Fibroblast of villous mesenchyme (primary cell): ENCODE data around the gene SLC25A38. TPM values are rescaled to one million over a fixed set of nuclear protein-coding genes. Genes with fewer than 3 reads are reported as not detected.
"Not testable (repeated sequence)": the region's sequence is repeated elsewhere in the genome, so short reads cannot be mapped to it uniquely, and the experiment has no call there.

Source experiments
- DNase-seq: peaks from one replicate; pipeline ENCODE4 v3.0.0-alpha.2; 2010; ENCODE audit warnings: low read depth
- H3K4me3 ChIP-seq: 2 replicates; pipeline ENCODE4 v1.5.1; 2011; ENCODE audit warnings: low read depth, mild to moderate bottlenecking, low read length
- total RNA-seq: library from RNA; depleted of rRNA; stranded (reverse); fragments of >200 nt; gene quantifications from 2 replicates; pipeline ENCODE4 v1.2.3, GENCODE V29; 2012
- TF ChIP-seq, protein P1 (sequence below): IDR thresholded peaks from 2 replicates; pipeline ENCODE4 v1.5.1; 2012; ENCODE audit warnings: low read depth, mild to moderate bottlenecking, low read length; ENCODE audit not compliant: insufficient read depth

The SLC25A38 gene
- total RNA-seq, 1 donor: 22.5 TPM

DNA sequence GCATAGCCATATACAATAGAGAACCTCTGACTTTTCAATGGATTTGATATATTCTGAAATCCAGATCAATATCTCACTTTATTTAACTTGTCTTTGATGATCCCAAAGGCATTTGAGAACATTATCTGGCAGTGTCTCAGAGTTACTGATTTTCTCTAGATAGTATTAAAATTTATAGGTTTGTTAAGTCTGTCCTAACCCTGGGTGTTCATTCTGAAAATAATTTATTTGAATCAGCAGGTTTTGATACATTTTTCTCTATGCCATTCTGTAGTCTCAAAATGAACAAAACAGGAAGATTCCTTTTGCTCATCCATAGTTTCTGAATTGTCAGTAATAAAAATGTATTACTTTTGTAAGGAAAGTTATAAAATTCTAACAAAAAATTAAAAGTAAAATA is 39.4 kb upstream of the SLC25A38 start:
- no peak overlapping the region for H3K4me3 ChIP-seq
- TF ChIP-seq, protein P1, sequence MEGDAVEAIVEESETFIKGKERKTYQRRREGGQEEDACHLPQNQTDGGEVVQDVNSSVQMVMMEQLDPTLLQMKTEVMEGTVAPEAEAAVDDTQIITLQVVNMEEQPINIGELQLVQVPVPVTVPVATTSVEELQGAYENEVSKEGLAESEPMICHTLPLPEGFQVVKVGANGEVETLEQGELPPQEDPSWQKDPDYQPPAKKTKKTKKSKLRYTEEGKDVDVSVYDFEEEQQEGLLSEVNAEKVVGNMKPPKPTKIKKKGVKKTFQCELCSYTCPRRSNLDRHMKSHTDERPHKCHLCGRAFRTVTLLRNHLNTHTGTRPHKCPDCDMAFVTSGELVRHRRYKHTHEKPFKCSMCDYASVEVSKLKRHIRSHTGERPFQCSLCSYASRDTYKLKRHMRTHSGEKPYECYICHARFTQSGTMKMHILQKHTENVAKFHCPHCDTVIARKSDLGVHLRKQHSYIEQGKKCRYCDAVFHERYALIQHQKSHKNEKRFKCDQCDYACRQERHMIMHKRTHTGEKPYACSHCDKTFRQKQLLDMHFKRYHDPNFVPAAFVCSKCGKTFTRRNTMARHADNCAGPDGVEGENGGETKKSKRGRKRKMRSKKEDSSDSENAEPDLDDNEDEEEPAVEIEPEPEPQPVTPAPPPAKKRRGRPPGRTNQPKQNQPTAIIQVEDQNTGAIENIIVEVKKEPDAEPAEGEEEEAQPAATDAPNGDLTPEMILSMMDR: no peak
- DNase-seq: no peak

DNA sequence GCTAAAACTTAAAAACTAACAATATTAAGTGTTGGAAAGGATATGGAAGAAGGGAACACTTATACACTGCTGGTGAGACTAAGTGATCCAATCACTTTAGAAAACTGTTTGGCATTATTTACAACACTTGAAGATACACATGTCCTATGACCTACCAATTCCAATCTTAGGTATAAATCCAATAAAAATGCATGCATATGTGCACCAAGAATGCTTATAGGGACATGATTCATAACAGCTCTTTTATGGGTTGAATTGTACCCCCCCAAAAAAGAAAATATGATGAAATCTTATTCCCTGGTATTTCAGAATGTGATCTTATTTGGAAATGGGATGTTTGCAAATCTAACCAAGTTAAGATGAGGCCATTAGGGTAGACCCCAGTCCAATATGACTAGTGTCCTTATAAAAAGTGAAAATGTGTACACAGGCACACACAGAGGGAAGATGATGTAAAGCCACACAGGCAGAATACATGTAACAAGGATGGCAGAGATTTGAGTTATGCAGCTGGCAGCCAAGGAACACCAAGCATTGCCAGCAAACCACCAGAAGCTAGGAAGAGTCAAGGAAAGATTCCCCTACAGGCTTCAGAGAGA is 38.3 kb upstream of the SLC25A38 start:
- no peak overlapping the region for H3K4me3 ChIP-seq

DNA sequence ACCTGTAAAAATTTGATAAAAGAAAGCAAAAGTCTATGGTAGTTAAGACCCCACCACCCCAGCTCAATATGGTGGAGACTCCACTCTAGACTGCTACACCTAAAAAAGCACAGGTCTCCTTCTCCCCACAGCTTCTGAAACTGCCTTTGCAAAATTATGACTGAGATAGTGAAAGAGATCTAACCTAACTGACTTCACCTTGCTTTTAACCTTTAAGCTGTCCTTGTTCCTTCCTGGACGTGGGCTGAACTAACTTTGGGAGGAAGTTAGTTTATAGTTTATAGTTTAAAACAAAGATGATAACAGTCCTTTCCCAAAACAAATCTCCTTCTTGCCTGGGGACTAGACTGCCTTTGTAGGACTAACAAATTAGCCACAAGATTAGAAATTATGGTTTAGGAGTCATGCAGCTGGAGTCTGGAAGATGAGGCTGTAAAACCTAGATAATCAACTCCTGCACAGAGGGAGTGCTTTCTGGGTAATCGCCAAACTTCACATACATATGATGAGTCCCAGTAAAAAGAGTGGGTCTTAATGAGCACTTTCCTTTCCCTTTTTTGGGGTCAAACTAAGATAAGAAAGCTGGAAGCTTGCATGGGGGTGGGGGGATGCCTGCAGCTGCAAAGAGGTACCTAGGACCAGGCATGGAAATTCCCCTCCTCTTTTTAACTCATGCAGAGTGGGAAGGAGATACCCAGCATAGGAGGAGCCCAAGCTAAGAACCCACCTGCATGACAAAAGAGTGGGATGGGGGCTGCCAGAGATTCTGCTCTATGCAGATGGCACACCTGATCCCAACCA is 36.2 kb upstream of the SLC25A38 start:
- no peak overlapping the region for H3K4me3 ChIP-seq
- DNase-seq: peak; percentile 30
- TF ChIP-seq, protein P1: no peak

More for the DNA sequence above, 38.3 kb upstream of the SLC25A38 start:
- TF ChIP-seq, protein P1: no peak
- DNase-seq: no peak

DNA sequence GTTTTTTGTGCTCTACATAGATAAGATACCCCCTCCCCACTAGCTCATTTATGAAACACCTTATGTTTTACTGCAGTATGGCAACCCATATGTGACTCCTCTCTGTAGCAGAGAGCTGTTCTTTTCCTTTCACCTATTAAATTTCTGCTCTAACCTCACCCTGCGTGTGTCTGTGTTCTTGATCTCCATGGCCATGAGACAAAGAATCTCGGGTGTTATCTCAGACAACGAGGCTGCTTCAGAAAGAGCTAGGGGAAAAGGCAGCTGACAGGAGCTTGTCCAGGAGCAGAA is 35.6 kb upstream of the SLC25A38 start:
- TF ChIP-seq, protein P1: no peak
- H3K4me3 ChIP-seq: no peak overlapping the region
- no peak for DNase-seq

DNA sequence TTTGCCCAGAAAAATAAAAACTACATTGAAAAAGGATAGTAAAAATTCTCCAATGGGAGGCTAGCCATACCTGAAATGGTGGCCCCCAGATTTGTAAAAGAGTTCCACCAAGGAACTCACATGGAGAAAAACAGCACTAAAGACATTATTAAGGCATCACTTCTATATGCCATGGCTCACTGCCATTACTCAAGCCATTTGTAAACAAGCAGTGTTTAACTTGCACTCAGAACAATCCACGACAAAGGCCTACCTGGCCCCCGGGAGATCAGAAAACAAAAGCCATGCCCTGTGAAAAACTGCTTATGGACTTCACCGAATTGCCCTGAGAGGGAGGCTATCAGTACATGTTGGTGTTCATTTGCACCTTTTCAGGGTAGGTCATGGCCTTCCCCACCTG is 34.1 kb upstream of the SLC25A38 start:
- TF ChIP-seq, protein P1: no peak
- H3K4me3 ChIP-seq: no peak overlapping the region
- DNase-seq: no peak

DNA sequence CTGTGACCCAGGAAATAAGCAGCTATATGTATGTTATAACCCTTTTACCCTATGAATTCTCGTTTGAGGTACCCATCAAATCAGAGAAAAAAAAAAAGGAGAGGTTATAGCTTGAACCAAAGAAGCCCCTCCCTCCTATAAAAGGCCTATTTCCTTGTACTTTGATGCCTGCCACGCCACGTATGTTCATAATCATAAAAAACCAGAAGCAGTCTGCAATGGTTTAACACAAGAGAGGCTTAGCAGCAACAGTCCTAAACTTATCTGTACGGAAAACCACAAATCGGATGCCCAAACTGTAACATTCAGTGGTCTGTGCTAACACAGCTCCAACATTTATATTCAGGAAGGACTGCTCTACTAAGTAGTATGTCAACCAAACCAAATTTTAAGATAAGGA is 32.5 kb upstream of the SLC25A38 start:
- peak; percentile 60 for DNase-seq
- TF ChIP-seq, protein P1: no peak
- H3K4me3 ChIP-seq: no peak overlapping the region

DNA sequence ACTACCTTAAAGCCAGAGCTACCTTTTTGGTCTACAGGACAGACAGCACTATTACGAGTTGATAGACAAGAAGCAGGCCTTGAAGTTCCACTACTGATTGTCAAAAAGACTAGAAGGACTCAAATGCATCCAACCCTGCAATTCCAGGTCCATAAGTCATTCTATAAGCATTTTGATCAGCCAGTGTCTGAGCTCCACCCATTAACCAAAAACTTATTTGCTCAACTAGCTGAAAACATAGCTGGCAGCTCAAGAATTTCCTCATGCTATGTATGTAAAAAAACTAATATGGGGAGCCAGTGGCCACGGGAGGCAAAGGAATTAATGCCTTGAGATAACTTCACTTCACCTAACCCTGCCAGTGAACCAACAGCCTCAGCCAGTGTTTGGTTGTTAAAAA is 32.0 kb upstream of the SLC25A38 start:
- DNase-seq: peak; percentile 6
- H3K4me3 ChIP-seq: not testable (repeated sequence)

DNA sequence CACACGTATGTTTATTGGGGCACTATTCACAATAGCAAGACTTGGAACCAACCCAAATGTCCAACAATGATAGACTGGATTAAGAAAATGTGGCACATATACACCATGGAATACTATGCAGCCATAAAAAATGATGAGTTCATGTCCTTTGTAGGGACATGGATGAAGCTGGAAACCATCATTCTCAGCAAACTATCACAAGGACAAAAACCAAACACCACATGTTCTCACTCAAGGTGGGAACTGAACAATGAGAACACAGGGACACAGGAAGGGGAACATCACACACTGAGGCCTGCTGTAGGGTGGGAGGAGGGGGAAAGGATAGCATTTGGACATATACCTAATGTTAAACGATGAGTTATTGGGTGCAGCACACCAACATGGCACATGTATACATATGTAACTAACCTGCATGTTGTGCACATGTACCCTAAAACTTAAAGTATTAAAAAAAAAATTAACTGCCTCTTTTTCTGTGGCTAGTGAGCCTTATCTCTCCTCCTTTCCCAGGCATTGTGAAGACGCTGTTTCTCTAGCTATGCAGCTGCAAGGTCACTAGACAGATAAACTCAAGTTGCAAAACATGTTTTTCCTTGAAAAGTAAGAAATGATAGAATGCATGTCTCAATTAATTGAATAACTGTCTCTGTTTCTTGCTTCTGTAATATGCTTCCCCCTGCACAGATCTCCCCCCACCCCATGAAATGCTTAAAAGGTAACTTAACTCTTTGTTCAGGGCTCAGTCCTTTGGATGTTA is 29.8 kb upstream of the SLC25A38 start:
- not testable (repeated sequence) for DNase-seq, H3K4me3 ChIP-seq
